Measurements from ENCODE around the gene MOCS3. TPM values are rescaled to one million over a fixed set of nuclear protein-coding genes. Genes with fewer than 3 reads are reported as not detected.
A peak's percentile ranks its signal among the peaks of the same experiment; 100 is the strongest.

The MOCS3 gene
- total RNA-seq, 1 donor from 2014 or later = 4.3 TPM

GRCh38 chr20:50992733-50993457, 34.3 kb downstream of the MOCS3 start:
- Mint-ChIP-seq H3K27me3 (ENCODE audit: low read depth) (peaks cover 3% of the 10 kb centered on the region), H3K36me3 (ENCODE audit: low read depth) (no peaks in the 10 kb centered on the region), H3K9me3 (ENCODE audit: low read depth) (no peaks in the 10 kb centered on the region), H3K4me1 (ENCODE audit: low read depth) (peaks cover 14% of the 10 kb centered on the region), H3K4me3 (ENCODE audit: unreplicated experiment) (no peak overlapping the region), H3K27ac (ENCODE audit: unreplicated experiment) (no peak overlapping the region)
- peak; percentile 84 for TF ChIP-seq CTCF (IDR thresholded peaks at IDR 0.05)
- DNase-seq (ENCODE audit: low spot score) = no peak

- Mint-ChIP-seq H3K4me1 (ENCODE audit: low read depth) (peaks cover 12% of the 10 kb centered on the region), H3K36me3 (ENCODE audit: low read depth) (no peaks in the 10 kb centered on the region), H3K27me3 (ENCODE audit: low read depth) (peaks cover 3% of the 10 kb centered on the region), H3K4me3 (ENCODE audit: unreplicated experiment) (no peak overlapping the region), H3K27ac (ENCODE audit: unreplicated experiment) (no peak overlapping the region), H3K9me3 (ENCODE audit: low read depth) (no peaks in the 10 kb centered on the region)
- no peak for DNase-seq (ENCODE audit: low spot score)
- no peak for TF ChIP-seq CTCF (IDR thresholded peaks at IDR 0.05)
Observed at GRCh38 chr20:50993876-50994275, 35.3 kb downstream of the MOCS3 start.

- peaks cover 3% of the 10 kb centered on the region for H3K27me3 Mint-ChIP-seq (ENCODE audit: low read depth)
- no peaks in the 10 kb centered on the region for H3K9me3 Mint-ChIP-seq (ENCODE audit: low read depth)
- no peak overlapping the region for H3K27ac Mint-ChIP-seq (ENCODE audit: unreplicated experiment)
- peaks cover 12% of the 10 kb centered on the region for H3K4me1 Mint-ChIP-seq (ENCODE audit: low read depth)
- TF ChIP-seq CTCF (IDR thresholded peaks at IDR 0.05) = no peak
- DNase-seq (ENCODE audit: low spot score) = no peak
- no peaks in the 10 kb centered on the region for H3K36me3 Mint-ChIP-seq (ENCODE audit: low read depth)
- H3K4me3 Mint-ChIP-seq (ENCODE audit: unreplicated experiment) = no peak overlapping the region
Observed at GRCh38 chr20:50995506-50995905, 36.9 kb downstream of the MOCS3 start.

GRCh38 chr20:50996901-50997865, 38.6 kb downstream of the MOCS3 start:
- Mint-ChIP-seq H3K4me1 (ENCODE audit: low read depth) (peaks cover 12% of the 10 kb centered on the region), H3K9me3 (ENCODE audit: low read depth) (no peaks in the 10 kb centered on the region), H3K4me3 (ENCODE audit: unreplicated experiment) (no peak overlapping the region), H3K36me3 (ENCODE audit: low read depth) (no peaks in the 10 kb centered on the region), H3K27me3 (ENCODE audit: low read depth) (peaks cover 6% of the 10 kb centered on the region), H3K27ac (ENCODE audit: unreplicated experiment) (no peak overlapping the region)
- no peak for TF ChIP-seq CTCF (IDR thresholded peaks at IDR 0.05)
- DNase-seq (ENCODE audit: low spot score) = no peak

- Mint-ChIP-seq H3K27ac (ENCODE audit: unreplicated experiment) (no peak overlapping the region), H3K4me1 (ENCODE audit: low read depth) (peaks cover 3% of the 10 kb centered on the region)
Observed at GRCh38 chr20:50999355-50999754, 40.7 kb downstream of the MOCS3 start.

More at GRCh38 chr20:50999355-50999754, 40.7 kb downstream of the MOCS3 start:
- no peak overlapping the region for H3K4me3 Mint-ChIP-seq (ENCODE audit: unreplicated experiment)
- no peak for DNase-seq (ENCODE audit: low spot score)
- no peak for TF ChIP-seq CTCF (IDR thresholded peaks at IDR 0.05)
- no peaks in the 10 kb centered on the region for H3K9me3 Mint-ChIP-seq (ENCODE audit: low read depth)
- H3K36me3 Mint-ChIP-seq (ENCODE audit: low read depth) = peaks cover 2% of the 10 kb centered on the region
- H3K27me3 Mint-ChIP-seq (ENCODE audit: low read depth) = peaks cover 6% of the 10 kb centered on the region

Data from chondrocyte (in vitro differentiated cells).